Stomach smooth muscle (tissue), 2 donors: ENCODE measurements around the gene GREM2.

ENCODE experiments used
- H3K27ac ChIP-seq: one replicate; pipeline ENCODE4 v1.7.0; 2013; ENCODE audit warnings: mild to moderate bottlenecking, low read length, inconsistent platforms
- H3K27me3 ChIP-seq, 2 donors: one replicate each; pipeline ENCODE4 v1.7.0; 2013; ENCODE audit warnings: low read length in 2 of 2; ENCODE audit not compliant: insufficient read depth in 2 of 2, control insufficient read depth in 1 of 2
- H3K36me3 ChIP-seq, 2 donors: one replicate each; pipeline ENCODE4 v1.7.0; 2013; ENCODE audit warnings: low read length in 2 of 2; ENCODE audit not compliant: control insufficient read depth in 2 of 2, insufficient read depth in 2 of 2
- H3K4me1 ChIP-seq: one replicate; pipeline ENCODE4 v1.7.0; 2013; ENCODE audit warnings: low read length; ENCODE audit not compliant: control insufficient read depth, insufficient read depth
- H3K4me3 ChIP-seq, 2 donors: one replicate each; pipeline ENCODE4 v1.7.0; 2013; ENCODE audit warnings: low read length in 2 of 2
- H3K9ac ChIP-seq, 2 donors: one replicate each; pipeline ENCODE4 v1.7.0; 2013; ENCODE audit warnings: low read length in 2 of 2, mild to moderate bottlenecking in 1 of 2
- H3K9me3 ChIP-seq, 2 donors: one replicate each; pipeline ENCODE4 v1.7.0; 2013; ENCODE audit warnings: low read length in 2 of 2; ENCODE audit not compliant: control insufficient read depth in 2 of 2
- donor health status: healthy.
- donor health status: Pancreatic carcinoma.

GREM2 gene

GRCh38 chr1:240635466-240636256, 23.7 kb upstream of the GREM2 start:
- H3K9ac ChIP-seq: no peak overlapping the region
- no peaks in the 10 kb centered on the region for H3K4me1 ChIP-seq
- H3K27me3 ChIP-seq: no peaks in the 10 kb centered on the region
- H3K9me3 ChIP-seq: no peaks in the 10 kb centered on the region
- H3K4me3 ChIP-seq: no peak overlapping the region
- H3K36me3 ChIP-seq: no peaks in the 10 kb centered on the region
- no peak overlapping the region for H3K27ac ChIP-seq

- Histone ChIP-seq H3K9me3 (no peaks in the 10 kb centered on the region), H3K9ac (no peak overlapping the region), H3K27ac (no peak overlapping the region), H3K4me1 (no peaks in the 10 kb centered on the region), H3K36me3 (no peaks in the 10 kb centered on the region), H3K4me3 (no peak overlapping the region), H3K27me3 (no peaks in the 10 kb centered on the region)
Observed at GRCh38 chr1:240630409-240630808, 18.5 kb upstream of the GREM2 start.

DNA sequence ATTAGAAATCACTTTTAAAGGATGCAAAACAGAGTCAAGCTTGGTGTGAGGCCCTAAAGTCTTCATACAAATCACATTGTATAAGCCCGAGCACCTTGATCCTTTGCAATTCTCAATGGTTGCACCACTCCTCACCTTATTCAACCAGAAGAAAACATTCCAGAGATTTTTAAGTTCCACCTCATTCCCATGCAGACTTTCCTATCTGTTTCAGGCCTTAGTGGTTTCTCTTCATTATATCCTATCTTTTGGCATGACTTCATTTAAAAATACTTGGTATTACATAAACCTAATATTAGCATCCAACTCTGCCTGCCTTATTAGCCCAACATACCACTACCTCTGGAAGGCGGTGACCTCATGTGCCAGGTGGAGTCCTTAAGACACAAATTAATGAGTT, 9.3 kb upstream of the GREM2 start:
- no peak overlapping the region for H3K27ac ChIP-seq
- peaks cover 3% of the 10 kb centered on the region for H3K4me1 ChIP-seq
- no peak overlapping the region for H3K4me3 ChIP-seq
- no peaks in the 10 kb centered on the region for H3K27me3 ChIP-seq
- H3K36me3 ChIP-seq: no peaks in the 10 kb centered on the region
- H3K9ac ChIP-seq: no peak overlapping the region
- H3K9me3 ChIP-seq: no peaks in the 10 kb centered on the region

DNA sequence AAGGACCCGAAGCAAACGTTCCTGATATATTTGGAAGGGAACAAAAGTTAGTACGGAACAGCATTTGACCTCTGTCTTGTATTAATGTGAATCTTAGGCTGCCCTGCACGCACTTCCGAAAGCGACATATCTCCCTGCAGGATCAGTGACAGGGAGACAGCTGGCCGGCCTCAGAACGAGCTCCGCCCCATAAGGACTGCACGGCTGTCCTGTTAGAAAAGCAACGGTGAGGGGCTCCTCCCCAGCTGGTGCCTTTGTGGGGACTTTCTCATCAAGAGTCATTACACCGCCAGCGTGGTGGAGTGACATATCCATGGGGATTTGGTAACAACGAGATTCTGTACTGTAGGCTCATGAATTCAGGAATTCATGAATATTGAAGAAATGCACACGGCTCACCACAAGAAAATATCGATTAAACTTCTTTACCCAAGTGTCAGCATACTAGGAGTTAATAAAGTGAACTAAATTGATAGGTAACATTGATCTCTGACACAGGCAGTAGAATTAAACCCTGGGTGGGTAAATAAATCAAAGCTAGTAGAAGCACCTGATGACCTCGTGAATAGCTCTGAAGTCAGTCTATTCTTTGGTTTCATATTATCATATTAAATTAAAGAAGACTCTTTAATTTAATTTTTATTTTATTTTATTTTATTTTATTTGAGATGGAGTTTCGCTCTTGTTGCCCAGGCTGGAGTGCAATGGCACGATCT, 8.1 kb upstream of the GREM2 start:
- Histone ChIP-seq H3K4me3 (peak overlapping the region in 1 of 2 donors; percentile 49), H3K9ac (no peak overlapping the region), H3K27ac (no peak overlapping the region), H3K9me3 (no peaks in the 10 kb centered on the region), H3K27me3 (no peaks in the 10 kb centered on the region), H3K36me3 (no peaks in the 10 kb centered on the region), H3K4me1 (peaks cover 3% of the 10 kb centered on the region)

DNA sequence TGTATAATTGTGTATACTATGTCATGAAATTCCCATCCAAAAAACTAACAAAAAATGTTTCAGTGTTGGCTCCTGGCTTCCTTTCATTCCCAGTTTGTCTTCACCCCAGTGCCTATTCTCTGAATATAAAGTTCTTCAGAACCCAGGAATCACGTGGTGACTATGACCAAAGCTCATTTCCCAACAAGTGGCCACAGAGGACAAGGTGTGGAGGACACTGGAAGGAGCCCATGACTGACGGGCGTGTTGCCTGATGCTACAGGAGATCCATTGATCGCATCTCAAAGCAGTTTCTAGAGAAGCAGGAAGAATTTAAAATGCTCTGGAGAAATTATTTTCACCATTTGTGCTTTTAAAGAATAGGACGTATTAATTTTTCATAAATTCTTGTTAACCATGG, 7.4 kb upstream of the GREM2 start:
- peak overlapping the region in 1 of 2 donors; percentile 49 for H3K4me3 ChIP-seq
- no peaks in the 10 kb centered on the region for H3K9me3 ChIP-seq
- H3K9ac ChIP-seq: no peak overlapping the region
- H3K36me3 ChIP-seq: no peaks in the 10 kb centered on the region
- no peaks in the 10 kb centered on the region for H3K27me3 ChIP-seq
- H3K27ac ChIP-seq: no peak overlapping the region
- H3K4me1 ChIP-seq: peaks cover 3% of the 10 kb centered on the region

DNA sequence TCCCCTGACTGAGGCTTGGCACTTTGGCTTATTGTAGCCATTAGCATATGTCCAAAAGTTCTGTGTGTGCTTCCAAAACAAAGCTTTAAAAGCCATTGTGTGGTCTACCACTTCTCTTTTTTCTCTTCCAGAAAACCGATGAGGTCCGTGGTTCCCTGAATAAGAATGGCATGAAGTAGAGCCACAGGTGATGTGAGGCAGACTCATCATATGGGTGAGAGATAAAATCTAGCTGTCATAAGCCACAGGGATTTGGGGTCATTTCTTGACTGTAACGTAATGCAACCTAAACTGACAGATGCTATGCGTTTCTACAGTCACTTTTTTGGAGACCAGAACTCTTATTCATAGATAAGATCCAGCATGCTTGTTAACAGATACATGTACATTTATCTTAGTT, 7.0 kb upstream of the GREM2 start:
- Histone ChIP-seq H3K9ac (no peak overlapping the region), H3K36me3 (no peaks in the 10 kb centered on the region), H3K4me3 (no peak overlapping the region), H3K27me3 (no peaks in the 10 kb centered on the region), H3K9me3 (no peaks in the 10 kb centered on the region), H3K4me1 (peaks cover 3% of the 10 kb centered on the region), H3K27ac (no peak overlapping the region)

GRCh38 chr1:240616018-240616417, 4.1 kb upstream of the GREM2 start:
- Histone ChIP-seq H3K9me3 (no peaks in the 10 kb centered on the region), H3K9ac (no peak overlapping the region), H3K27me3 (no peaks in the 10 kb centered on the region), H3K4me1 (peaks cover 3% of the 10 kb centered on the region), H3K36me3 (no peaks in the 10 kb centered on the region), H3K4me3 (no peak overlapping the region), H3K27ac (no peak overlapping the region)

GRCh38 chr1:240613356-240614142, 1.6 kb upstream of the GREM2 start:
- H3K27me3 ChIP-seq: peaks cover 0 to 3% of the 10 kb centered on the region in 2 donors
- no peak overlapping the region for H3K27ac ChIP-seq
- no peak overlapping the region for H3K4me3 ChIP-seq
- H3K9me3 ChIP-seq: no peaks in the 10 kb centered on the region
- H3K4me1 ChIP-seq: no peaks in the 10 kb centered on the region
- no peak overlapping the region for H3K9ac ChIP-seq
- no peaks in the 10 kb centered on the region for H3K36me3 ChIP-seq

DNA sequence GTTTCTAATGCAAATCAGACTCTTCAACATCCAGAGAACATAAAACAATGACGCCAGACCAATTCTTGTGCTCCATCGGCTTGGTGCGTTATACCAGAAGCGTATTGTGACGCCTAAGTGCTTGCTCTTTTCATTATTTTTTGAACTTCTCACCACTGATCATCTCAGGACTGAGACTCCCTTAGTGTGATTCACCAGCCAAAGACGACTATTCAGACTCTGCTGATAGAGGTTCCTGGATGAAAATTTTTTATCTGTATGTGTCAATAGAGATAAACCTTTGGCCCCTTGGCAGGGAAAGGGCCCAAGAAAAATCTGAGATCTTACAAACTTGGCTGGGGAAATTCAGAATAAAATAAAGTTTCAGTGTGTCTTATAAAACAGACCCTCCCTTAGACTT, 856 bp upstream of the GREM2 start:
- no peak overlapping the region for H3K9ac ChIP-seq
- no peak overlapping the region for H3K27ac ChIP-seq
- H3K4me3 ChIP-seq: no peak overlapping the region
- no peaks in the 10 kb centered on the region for H3K36me3 ChIP-seq
- H3K27me3 ChIP-seq: peaks cover 0 to 3% of the 10 kb centered on the region in 2 donors
- H3K4me1 ChIP-seq: no peaks in the 10 kb centered on the region
- no peaks in the 10 kb centered on the region for H3K9me3 ChIP-seq

DNA sequence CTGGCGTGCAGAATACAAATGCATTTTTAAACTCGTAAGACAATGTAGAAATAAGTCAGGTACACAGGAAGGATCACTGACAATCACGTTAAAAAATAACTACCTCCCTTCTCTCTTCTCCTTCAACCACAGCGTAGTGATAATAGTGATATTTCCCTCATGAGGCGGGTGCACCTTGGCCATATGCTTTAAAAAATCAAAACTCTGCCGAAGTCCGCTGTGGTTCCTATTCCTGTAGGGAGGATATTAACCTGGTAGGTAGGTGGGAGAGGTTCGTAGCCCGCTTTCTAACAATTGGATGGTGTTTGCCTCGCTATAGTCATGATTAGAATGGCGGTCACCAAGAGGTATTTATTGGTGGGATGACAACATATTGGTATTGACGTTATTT, 732 bp downstream of the GREM2 start:
- Histone ChIP-seq H3K4me3 (peak overlapping the region; percentile 85 to 90), H3K9me3 (no peaks in the 10 kb centered on the region), H3K4me1 (no peaks in the 10 kb centered on the region), H3K27ac (peak overlapping the region; percentile 31), H3K36me3 (no peaks in the 10 kb centered on the region), H3K27me3 (peaks cover 0 to 3% of the 10 kb centered on the region in 2 donors), H3K9ac (peak overlapping the region; percentile 73 to 88)
